H7 (cell line): ENCODE data around the gene TMEM163. TPM values are rescaled to one million over a fixed set of nuclear protein-coding genes. Genes with fewer than 3 reads are reported as not detected.

Experiments used
- DNase-seq: peaks from one replicate; pipeline ENCODE4 v3.0.0; 2012
- H3K27me3 ChIP-seq: 2 replicates; pipeline ENCODE4 v1.6.0; 2011; ENCODE audit warnings: mild to moderate bottlenecking, low read length; ENCODE audit not compliant: control insufficient read depth, insufficient read depth
- H3K36me3 ChIP-seq: replicated peaks from 2 replicates; pipeline ENCODE4 v1.5.1; 2011; ENCODE audit warnings: low read length; ENCODE audit not compliant: control insufficient read depth, insufficient read depth
- H3K4me3 ChIP-seq: 2 replicates; pipeline ENCODE4 v1.5.1; 2011; ENCODE audit warnings: low read depth, mild to moderate bottlenecking, control low read depth, low read length, moderate library complexity; ENCODE audit not compliant: insufficient read depth
- total RNA-seq: library from RNA; depleted of rRNA; stranded (reverse); fragments of >200 nt; shearing (Covaris generic); gene quantifications from 2 replicates; pipeline ENCODE4 v1.2.3, GENCODE V29; 2014

Gene TMEM163
- total RNA-seq, 1 experiment from 2014 or later, result 0.14 TPM

DNA sequence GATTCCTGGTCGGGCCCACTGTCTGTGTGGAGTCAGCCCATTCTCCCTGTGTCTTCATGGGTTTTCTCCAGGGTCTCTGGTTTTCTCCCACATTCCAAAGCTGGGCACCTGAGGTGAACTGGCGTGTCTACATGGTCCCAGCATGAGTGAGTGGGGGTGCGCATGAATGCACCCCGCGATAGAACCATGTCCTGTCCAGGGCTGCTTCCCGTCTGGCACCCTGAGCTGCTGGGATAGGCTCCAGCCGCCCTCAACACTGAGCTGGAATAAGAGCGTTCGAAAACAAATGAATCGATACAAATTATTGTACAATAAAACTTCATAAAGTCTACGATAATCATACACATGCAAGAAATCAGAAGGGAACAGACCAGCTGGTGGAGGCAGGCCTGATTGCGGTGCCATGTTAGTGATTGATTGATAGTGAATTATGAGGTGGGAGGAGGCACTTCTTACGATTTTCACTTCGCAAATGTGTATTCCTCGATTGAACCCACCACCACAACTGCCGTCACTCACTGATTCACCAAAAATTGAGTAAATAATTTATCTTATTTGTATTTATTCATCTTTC, 278.4 kb downstream of the TMEM163 start:
- H3K27me3 ChIP-seq, result no peaks in the 10 kb centered on the region
- H3K4me3 ChIP-seq, result no peak overlapping the region
- no peak for DNase-seq
- H3K36me3 ChIP-seq, result no peaks in the 10 kb centered on the region; the same call in none of the 2 replicates

DNA sequence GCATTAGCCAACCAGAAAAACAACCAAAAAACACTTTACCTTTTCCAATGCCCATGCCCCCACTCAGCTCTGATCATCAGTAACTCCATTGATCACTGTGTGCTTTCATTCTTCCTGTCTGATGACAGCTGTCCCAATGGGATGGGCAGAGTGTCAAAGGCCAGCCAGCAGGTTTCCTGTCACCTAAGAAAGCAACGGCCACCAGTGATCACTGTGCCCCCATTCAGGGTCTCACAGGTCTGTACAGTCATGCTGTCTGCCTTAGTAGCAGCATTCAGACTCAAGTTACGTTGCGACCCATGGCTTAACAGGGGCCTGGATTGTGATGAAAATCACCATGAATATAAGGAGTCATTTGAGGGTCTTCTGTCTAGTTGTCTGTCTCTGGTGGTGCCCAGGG, 280.4 kb downstream of the TMEM163 start:
- Histone ChIP-seq H3K27me3 (no peaks in the 10 kb centered on the region), H3K4me3 (no peak overlapping the region), H3K36me3 (no peaks in the 10 kb centered on the region; the same call in 1 of the 2 replicates)
- no peak for DNase-seq

DNA sequence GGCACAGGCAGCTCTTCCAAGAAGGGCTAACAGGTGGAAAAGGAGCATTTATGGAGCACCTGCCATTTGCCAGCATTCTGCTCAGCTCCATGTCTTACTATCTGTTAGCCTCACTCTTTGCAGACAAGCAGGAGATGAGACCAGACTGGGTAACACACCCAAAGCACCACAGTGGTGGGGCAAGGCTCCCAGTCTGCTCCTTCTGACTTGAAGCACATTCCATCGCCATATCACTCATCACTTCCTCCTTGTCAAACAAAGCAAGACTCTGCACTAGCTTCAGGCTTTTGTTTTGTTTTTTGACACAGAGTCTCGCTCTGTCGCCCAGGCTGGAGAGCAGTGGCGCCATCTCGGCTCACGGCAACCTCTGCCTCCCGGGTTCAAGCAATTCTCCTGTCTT, 282.1 kb downstream of the TMEM163 start:
- peaks cover 5% of the 10 kb centered on the region; the same call in 1 of the 2 replicates for H3K27me3 ChIP-seq
- H3K36me3 ChIP-seq, result no peaks in the 10 kb centered on the region; the same call in 1 of the 2 replicates
- DNase-seq, result no peak
- H3K4me3 ChIP-seq, result no peak overlapping the region

DNA sequence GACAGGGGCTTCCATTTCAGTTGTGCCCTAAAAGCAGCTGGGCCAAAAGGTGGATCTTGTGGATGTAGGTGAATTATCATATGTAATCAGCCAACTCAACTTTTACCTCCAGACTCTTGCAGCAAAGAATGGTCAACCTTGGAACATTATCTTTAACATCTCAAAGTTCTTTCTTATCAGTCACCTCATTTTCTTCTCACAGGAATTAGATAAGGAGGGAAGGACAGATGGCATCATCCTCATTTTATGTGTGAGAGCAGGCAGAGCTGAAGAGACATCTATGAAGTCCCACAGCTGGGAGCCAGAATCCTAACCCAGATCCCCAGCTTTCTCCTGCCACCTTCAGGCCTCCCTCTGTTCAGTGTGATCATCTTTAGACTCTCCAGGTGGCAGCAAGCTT, 282.9 kb downstream of the TMEM163 start:
- Histone ChIP-seq H3K36me3 (no peaks in the 10 kb centered on the region; the same call in 1 of the 2 replicates), H3K27me3 (peaks cover 6% of the 10 kb centered on the region; the same call in 1 of the 2 replicates), H3K4me3 (no peak overlapping the region)
- DNase-seq, result no peak

DNA sequence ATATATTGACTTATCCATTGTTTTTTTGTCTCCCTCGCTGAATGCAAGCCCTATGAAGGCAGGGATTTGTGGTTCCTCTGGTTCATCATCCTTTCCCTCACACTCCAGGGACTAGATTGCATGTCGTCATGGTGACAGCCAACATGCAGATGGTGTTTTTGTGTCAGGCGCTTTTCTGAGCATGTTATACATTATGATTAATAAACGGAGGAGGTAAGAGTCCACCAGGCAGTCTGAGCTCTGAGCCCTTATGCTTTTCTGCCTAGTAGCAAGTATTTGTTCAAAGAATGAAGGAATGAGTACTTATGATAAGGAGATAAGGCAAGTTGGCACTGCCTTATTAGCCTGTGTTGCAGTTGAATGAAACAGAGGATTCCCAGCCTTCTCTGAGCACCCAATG, 283.3 kb downstream of the TMEM163 start:
- no peak for DNase-seq
- Histone ChIP-seq H3K4me3 (no peak overlapping the region), H3K27me3 (peaks cover 10% of the 10 kb centered on the region), H3K36me3 (no peaks in the 10 kb centered on the region; the same call in 1 of the 2 replicates)

DNA sequence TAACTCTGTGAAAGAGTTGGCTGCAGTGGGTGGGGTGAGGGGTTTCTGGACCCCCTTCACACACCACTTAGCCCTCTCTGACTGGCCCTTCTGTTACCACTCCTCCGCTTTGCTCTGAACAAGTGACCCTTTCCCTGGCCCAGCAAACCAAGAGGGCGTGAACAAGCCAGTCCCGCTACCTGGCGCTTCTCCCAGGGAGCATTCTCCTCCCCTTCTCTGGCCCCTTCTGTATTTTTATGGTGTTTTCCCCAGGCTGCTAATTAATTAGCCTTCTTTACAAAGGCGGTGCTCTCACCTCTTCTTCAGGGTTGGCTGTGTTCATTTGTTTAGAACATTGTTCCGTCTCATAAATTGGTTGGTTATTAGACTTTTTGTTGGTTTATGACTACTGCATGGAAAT, 284.8 kb downstream of the TMEM163 start:
- H3K4me3 ChIP-seq, result no peak overlapping the region
- DNase-seq, result no peak
- no peaks in the 10 kb centered on the region; the same call in 1 of the 2 replicates for H3K36me3 ChIP-seq
- H3K27me3 ChIP-seq, result peaks cover 13% of the 10 kb centered on the region

DNA sequence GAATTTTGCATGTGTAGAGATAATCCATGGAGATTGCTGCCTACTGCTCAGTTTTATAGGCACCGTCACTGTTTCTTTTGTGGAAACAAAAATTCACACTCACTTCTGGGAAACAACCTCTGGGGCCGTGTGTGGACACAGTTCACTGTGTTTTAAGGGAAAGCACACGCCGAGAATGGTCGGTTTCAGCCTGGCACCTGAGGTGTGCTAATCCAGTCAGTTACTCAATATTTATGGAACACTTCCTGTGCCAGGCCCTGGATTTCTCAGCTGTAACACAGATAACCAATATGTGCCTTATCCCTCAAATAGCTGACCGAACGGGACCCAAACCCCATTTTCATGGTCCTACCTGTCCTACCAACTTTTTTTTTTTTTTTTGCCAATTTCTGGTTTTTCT, 285.3 kb downstream of the TMEM163 start:
- DNase-seq, result no peak
- Histone ChIP-seq H3K4me3 (no peak overlapping the region), H3K36me3 (no peaks in the 10 kb centered on the region; the same call in 1 of the 2 replicates), H3K27me3 (peaks cover 13% of the 10 kb centered on the region)

DNA sequence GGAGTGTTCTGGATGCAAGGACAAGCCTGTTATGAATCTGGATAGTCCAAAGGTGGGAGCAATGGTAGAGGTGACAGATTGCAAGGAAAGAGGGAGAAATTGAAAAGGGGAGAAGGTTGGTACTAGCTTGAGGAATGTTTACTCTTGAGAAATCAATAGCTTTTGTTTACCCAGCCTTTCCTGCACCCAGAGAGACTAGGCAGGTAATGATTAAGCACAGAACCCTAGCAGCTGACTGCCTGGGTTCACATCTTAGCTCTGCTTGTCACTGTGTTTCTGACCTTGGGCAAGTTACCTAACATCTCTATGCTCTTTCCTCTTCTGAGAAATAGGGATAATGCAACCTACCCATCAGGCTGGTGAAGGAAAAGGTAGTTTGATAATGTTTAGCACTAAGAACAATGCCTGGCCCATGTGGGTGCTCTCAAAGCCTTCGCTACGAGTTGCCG, 286.3 kb downstream of the TMEM163 start:
- Histone ChIP-seq H3K36me3 (no peaks in the 10 kb centered on the region; the same call in 1 of the 2 replicates), H3K4me3 (no peak overlapping the region), H3K27me3 (peaks cover 13% of the 10 kb centered on the region)
- no peak for DNase-seq

DNA sequence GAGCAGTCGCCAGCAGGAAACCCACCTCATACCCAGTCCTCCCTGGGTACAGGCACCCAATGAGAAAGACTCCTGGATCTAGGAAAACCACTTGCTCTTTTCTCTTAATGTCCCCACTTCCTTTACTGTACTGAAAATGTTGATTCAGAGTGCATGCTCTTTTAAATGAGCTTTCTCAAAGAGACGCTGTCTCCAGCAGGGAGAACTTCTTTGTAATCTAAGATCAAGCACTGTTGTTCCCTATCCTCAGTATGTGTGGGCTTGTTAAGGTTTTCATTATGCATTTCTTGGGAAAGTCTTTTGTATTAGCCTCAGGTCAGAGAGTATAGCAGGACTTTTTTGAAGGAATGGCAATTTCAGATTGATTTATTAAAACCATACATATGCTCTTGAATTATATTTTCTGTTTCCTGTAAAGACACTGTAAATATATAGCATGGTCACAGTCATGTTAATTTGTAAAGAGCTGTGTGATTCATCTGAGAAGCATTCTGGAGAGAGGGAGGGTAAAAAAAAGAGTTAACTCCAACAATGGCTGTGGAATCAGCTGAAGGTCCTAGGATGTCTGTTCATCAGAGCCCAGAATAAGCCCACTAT, 286.9 kb downstream of the TMEM163 start:
- H3K4me3 ChIP-seq, result no peak overlapping the region
- no peaks in the 10 kb centered on the region; the same call in 1 of the 2 replicates for H3K36me3 ChIP-seq
- DNase-seq, result no peak
- peaks cover 13% of the 10 kb centered on the region for H3K27me3 ChIP-seq

DNA sequence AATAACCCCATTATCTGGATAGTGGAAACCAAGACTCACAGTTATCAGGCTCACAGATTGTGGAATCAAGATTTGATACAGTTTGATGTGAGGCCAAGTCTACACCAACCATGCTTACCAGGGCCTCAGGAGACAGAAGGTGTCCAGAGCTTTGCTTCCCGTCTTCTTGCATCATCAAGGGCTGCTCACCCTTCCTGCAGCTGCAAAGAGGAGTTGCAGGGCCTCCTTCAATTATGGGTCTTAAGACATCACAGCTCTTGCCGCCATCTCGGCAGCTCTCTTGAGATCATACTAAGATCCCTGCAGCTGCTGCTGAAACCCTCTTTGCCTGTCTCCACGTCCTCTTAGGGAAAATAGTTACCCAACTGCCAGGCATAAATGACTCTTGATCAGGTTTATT, 288.9 kb downstream of the TMEM163 start:
- no peak for DNase-seq

DNA sequence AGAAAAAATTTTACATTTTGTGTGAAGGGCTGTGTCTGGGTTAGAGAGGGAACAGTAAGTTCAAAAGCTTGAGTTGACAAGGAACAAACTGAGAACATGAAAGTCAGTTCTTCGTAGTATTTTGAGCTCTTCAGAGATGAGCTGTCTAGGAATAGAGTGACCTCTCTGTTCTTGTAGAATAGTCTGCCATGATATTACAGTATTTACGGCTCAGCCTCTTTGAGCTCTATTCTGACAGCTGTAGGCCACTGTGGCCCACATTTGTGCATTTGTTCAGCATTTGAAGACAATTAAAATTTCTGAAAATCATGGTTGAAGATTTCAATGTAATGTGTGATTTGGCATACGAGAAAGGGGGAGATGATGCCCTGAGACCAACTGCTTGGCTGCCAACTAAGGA, 292.1 kb downstream of the TMEM163 start:
- no peak for DNase-seq
- Histone ChIP-seq H3K4me3 (no peak overlapping the region), H3K27me3 (peaks cover 8% of the 10 kb centered on the region), H3K36me3 (no peaks in the 10 kb centered on the region; the same call in 1 of the 2 replicates)

More for the DNA sequence above, 288.9 kb downstream of the TMEM163 start:
- Histone ChIP-seq H3K36me3 (no peaks in the 10 kb centered on the region), H3K27me3 (peaks cover 13% of the 10 kb centered on the region), H3K4me3 (no peak overlapping the region)

DNA sequence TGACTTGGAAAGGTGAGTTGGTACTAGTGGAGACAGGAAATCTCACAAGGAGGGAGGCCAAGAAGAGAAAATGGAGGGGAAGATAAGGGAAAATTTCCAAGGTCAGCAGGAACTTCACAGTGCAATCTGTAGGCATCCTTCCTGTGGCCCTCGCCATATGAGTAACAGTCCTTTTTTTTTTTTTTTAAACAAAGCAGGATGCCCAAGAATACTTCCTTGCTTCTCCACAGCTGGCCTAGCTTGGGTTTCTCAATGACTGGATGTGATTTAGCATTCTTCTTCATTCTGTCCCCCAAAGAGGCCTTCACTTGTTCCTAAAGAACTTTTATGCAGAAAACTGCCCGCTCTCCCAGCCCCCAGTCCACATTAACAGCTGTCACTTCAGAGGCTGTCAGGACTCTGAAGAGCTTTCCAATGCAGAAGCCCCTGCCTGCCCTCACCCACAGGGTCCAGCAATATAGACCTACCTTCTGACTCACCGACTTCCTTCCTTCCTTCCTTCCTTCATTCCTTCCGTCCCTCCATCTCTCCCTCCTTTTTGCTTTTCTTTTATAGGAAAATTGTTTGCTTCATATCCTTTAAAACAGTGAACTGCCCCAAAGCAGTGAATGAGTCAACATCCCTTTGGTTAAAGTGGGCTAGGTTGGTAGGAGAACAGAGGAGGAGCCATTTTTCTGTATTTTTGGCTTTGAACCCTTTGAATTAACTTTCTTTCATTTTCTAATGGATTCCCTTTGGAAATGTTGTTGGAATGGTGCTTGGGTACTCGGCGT, 292.9 kb downstream of the TMEM163 start:
- Histone ChIP-seq H3K36me3 (no peaks in the 10 kb centered on the region; the same call in 1 of the 2 replicates), H3K27me3 (peaks cover 6% of the 10 kb centered on the region), H3K4me3 (no peak overlapping the region)
- no peak for DNase-seq

DNA sequence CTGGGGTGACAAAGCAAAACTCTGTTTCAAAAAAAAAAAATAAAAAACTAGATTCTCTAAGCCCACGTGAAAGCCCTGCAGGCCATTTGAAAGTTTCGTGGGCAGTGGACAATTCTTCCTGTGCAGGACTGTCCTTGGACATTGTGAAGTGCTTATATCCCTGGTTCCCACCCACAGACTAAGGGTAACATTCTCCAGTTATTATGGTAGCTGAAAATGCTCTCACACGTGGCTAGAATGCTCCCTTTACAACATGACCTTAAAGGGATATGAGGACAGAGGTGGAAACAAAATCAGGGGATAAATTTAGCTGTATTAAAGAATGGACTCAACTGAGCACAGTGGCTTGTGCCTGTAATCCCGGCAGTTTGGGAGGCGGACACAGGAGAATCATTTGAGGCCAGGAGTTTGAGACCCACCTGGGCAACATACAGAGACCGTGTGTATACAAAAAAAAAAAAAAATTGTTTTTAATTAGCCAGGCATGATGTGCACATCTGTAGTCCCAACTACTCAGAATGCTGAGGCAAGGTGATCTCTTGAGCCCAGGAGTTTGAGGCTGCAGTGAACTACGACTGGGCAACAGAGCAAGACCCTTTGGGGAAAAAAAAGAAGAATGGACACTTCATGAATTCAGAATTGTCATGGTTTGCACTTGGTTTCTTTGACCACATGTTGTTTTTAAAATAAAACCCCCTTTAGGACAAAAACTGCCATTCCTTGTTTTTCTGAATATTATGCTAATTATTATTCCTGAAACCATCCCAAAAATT, 297.1 kb downstream of the TMEM163 start:
- H3K36me3 ChIP-seq, result no peaks in the 10 kb centered on the region; the same call in 1 of the 2 replicates
- no peak for DNase-seq
- no peaks in the 10 kb centered on the region for H3K27me3 ChIP-seq
- no peak overlapping the region for H3K4me3 ChIP-seq

DNA sequence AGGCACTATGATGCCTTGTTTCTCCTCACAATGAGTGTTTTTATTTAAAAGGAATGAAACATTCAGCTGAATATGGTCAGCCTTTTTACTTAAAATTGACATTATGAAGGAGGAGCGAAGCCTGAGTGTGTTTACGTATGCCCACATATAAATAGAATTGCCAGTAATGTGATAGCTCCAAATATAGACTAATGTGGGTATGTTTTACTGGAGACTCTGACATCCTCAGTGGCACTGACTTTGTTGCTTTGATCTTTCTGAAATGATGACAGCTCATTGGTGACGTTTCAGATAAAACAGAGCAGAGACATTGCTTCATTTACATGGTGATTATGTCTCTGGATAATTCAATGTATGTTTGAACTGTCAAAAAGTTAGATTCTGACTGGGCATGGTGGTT, 297.9 kb downstream of the TMEM163 start:
- no peak for DNase-seq
- H3K4me3 ChIP-seq, result no peak overlapping the region
- H3K27me3 ChIP-seq, result no peaks in the 10 kb centered on the region
- no peaks in the 10 kb centered on the region; the same call in 1 of the 2 replicates for H3K36me3 ChIP-seq
